Activated CD4-positive, alpha-beta T cell treated with anti-CD3 and anti-CD28 coated beads for 1 hour (primary cell): ENCODE results near the gene COL1A2.

Experiments
- DNase-seq: peaks from one replicate; pipeline ENCODE4 v3.0.0-alpha.2; 2020

COL1A2 gene

DNA sequence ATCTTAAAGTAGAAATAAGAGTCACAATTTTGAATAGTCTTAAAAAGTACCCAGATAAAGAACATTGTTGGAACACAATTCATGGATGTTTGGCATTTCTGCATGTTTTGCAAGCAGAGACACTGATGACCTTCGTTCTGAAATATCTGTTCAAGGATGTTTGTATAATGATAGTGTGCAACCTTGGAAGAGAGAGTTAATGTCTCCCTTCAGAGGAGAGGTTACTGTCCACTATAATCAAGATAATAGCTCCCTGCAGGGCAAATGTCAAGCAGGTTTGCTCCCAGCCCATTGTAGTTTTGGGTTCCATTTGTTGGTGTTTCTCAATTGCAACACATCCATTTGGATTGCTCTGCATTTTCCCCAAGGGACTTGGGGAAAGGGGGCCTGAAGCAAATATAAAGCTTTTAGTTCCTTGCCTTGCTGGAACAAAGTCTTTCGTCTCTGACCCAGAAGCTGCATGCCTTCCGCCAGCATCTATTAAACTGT lies 45.2 kb downstream of the COL1A2 start:
- DNase-seq, result no peak

DNA sequence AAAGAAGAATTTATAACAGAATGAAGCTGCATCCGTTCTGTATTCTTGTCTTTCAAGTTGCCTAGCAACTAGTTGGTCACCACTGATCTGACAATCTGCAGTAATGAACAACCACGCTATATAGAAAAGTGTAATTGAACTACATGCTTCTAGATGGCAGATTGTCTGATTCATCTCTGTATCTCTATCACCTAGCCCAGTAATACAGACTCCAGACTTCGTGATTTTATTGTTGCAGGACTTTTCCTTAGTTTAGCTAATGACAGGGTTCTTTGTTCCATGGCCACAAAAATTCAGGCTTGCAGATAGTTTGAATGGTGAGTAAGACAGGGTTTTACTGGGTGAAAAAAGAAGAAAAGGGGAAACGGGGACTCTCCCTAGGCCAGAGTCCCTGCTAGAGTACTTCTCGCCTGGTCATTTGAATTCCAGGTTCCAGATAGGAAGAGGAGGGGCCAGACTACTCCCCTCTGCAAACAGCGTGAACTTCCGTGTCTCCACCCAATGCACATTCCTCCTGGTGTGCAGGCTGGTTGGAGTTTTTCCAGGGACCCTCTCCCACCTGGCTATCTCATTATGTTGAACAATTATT lies 45.9 kb downstream of the COL1A2 start:
- no peak for DNase-seq

DNA sequence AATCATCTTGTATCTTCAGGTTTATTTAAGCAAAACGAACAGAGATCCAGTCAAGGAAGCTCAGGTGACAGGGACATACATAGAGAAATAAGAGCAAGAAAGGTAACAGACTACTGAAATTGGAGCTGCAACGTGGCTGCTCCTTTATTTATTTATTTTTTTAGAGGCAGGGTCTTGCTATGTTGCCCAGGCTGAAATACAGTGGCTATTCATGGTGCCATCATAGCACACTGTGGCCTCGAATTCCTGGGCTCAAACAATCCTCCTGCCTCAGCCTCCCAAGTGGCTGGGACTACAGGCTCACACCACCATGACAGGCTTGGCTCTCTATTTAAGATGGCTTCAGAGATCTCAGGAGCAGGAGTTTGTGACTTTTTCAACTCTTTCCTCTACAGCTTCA lies 46.4 kb downstream of the COL1A2 start:
- no peak for DNase-seq

DNA sequence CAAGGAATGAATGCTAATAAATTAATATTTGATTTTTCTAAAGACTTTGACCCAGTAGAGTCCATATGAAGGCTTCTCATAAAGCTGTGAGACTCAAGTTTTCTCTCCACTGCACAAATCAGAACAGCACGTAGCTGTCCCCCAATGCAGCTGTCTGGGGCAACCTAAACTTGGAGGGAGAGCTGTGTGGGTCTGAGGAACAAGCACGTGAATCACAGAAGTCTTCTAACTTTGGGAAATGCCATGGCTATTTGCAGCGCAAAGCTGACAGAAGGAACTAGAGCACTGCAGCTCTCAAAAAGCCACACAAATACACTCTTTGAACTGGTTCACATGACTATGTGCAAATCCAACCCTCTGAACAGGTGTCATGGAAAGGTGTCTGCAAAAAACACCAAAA lies 47.9 kb downstream of the COL1A2 start:
- no peak for DNase-seq

DNA sequence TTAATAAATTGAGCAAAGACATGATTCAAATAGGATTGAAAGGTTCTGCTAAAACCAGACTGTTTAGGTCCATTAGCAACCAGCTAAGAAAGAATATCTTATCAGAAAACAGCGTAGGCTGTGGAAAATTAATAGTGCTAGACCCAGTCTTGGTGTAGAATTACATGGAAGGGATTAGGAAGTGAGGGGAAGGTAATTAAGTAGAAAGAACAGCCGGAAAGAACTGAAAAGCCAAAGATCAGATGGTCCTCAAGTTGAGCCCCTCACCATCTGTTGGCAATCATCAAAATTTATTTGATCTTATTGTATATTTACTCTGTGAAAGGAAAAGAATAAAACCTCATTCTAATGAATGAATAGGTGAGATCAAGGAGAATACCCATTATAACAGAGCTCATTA lies 50.1 kb downstream of the COL1A2 start:
- DNase-seq, result no peak

GRCh38 chr7:94445696-94446194 lies 51.0 kb downstream of the COL1A2 start:
- DNase-seq, result no peak

- DNase-seq, result no peak
Observed at GRCh38 chr7:94446308-94446707, 51.6 kb downstream of the COL1A2 start.

GRCh38 chr7:94449151-94449725 lies 54.5 kb downstream of the COL1A2 start:
- no peak for DNase-seq

DNA sequence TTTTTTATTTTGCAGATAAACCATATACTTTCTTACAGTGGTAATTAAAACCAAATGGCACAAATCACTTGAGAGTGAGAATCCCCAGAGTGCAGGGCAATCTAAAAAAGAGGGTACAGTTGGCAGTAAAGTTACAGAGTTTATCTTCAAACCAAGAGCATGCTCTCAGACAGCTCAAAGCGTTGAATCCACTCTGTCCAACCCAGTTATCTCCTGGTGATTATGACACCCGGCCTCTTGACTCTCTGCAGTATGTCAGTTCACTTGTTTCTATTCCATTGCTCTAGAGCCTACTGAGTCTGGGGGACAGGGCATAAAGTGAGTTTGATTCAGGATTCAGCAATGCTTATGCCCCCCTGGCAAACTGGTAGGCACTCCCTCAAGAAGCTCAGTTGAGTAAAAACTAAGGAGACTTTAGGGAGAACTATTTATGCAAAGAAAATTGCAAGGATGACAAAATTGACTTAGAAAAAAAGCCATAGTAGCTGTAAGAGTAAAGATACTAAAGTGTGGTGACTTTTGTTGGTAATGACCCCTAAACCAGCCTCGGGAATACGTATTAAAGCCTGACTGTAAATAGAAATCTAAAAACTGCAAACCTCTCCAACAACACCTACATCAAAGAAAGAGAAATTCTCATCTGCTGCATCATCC lies 55.5 kb downstream of the COL1A2 start:
- DNase-seq, result no peak

- no peak for DNase-seq
Observed at GRCh38 chr7:94451187-94451586, 56.5 kb downstream of the COL1A2 start.

DNA sequence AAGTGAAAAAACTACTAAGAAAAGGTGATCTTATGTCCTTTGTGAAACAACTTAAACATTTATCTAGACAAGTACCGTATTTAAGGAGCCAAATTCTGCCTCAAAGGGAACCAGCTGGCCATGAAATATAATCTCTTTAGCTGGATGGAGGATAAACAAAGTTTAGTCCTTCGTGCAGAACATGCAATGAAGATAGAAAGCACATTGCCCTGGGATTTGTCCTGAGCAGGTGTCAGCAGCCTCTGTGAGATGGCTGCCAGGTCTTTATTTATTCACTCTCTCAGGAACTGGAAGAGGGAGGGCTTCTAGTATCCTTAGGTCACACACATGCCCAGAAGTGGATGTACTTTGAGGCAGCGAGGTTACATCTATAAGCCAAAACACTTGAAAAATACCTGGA lies 57.5 kb downstream of the COL1A2 start:
- no peak for DNase-seq

GRCh38 chr7:94453898-94454297 lies 59.2 kb downstream of the COL1A2 start:
- no peak for DNase-seq

GRCh38 chr7:94458041-94458440 lies 63.3 kb downstream of the COL1A2 start:
- DNase-seq, result no peak

DNA sequence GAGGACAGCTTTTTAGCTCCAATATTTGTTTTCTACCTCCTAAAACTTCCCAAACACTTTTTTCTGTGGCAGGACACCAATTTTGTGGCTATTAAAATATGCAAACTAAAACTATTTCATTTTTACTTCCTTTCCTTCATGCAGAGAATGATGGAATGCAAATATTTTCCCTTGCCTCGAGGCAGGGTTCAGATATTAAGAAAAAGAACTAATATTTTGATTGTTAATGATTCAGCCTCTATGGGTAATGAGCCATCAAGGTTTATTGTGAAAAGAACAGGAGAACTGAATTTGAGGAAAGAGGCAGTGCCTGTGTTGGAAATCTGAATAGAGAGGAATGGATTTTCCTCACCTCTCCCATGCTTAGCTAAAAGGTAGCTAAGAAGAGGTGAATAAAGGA lies 71.8 kb downstream of the COL1A2 start:
- DNase-seq, result no peak

GRCh38 chr7:94471604-94472003 lies 76.9 kb downstream of the COL1A2 start:
- DNase-seq, result no peak

- DNase-seq, result no peak
Observed at GRCh38 chr7:94472608-94473007, 77.9 kb downstream of the COL1A2 start.

- DNase-seq, result no peak
Observed at GRCh38 chr7:94476251-94476840, 81.7 kb downstream of the COL1A2 start.

GRCh38 chr7:94477878-94478277 lies 83.2 kb downstream of the COL1A2 start:
- DNase-seq, result no peak

DNA sequence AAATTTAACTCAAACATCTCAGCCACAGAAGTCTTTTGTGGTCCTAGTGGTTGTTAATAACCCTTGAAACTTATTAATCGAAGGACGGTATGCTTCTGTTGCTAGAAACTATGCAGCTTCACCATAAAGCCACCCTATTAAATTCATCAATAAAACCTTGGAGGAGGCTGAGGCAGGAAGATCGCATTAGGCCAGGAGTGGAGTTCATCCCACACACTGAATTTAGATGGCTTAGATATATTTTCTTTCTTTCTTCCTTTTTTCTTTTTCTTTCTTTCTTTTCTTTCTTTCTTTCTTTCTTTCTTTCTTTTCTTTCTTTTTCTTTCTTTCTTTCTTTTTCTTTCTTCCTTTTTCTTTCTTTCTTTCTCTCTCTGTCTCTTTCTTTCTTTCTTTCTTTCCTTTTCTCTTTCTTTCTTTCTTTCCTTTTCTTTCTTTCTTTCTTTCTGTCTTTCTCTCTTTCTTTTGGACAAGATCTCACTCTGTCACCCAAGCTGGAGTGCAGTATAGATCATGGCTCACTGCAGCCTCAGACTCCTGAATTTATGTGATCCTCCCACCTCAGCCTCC lies 84.0 kb downstream of the COL1A2 start:
- no peak for DNase-seq
